ENCODE data around the gene TSPAN2.

TSPAN2 gene
- total RNA-seq, result 7.0 to 10.8 reads per million in 2 donors

DNA sequence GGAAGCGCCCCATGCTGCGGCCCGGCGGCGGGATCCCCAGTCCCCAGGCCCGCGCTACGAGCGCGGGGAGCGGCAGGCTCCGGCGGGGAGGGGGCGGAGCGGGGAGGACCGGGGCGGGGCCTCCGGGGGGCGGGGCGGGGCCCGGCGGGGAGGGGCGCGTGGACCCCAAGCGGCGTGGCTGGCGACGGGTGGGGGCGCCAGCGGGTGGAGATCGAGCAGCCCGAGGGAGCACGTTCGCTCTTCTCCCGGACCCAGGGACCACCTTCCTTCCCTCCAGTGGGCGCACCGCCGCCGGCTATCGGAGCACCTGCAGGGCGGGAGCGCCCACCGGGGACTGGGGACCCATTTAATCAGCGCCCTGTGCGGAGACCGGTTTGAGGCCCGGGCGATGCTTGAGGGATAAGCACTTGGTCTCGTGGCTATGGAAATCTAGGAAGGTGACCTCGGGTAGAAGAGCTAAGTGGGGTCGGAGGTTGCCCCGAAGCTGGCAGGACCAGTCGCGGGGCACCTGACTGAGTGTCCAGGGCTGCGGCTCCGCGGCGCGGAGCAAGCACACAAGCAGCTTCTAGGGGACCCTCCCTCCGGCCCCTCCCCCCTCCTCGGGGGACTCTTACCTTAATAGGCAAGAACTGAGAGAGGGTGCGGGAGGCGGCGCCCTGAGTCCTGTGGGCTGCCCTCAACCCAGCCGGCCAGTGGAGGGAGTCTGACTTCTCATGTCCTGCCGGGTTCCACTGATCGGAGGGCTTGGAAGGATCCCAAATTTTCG lies at the start of gene TSPAN2:
Gene TSPAN2, minus strand, starts transcription at position 84 of the 766 bp plus-strand sequence. Its CDS starts 71 bp downstream, at position 13.
- peak; percentile 65 for DNase-seq

DNA sequence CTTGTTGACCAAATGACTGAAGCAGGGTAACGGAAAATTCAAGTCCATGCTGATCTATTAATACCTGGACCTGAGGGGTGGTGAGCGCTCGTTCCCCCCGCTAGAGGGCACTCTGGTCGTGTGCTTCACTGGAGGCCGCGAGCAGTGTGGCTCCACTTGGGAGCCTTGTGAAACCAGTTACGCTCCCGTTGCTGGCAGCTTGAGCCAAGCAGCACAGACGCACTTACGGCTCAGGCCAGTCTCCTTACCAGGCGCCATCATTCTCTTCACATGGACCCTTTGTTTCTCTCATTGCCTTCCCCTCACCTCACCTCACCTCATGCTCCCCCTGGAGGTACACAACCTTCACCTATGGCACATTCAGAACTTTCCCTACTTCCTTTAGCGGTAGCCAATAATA lies 49.7 kb upstream of the TSPAN2 start:
- peak; percentile 44 for DNase-seq

DNA sequence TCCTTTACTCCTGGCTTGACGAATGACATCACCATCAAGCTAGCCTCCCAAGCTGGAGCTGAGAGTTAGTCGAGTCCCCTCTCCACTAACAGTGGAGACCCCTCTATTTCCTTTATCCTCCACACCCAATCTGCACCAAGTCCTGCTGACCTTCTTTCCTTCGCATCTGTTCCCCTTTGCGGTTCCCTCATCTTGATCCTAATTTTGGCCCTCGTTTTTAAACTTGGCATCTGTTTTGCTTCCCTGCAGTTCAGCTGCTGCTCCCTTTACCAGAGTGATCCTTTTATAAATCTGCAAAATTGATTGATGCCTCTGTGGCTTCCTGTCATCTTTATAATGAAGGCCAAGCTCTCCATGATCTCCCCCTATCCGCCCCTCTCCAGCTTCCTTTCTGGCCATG lies 49.0 kb upstream of the TSPAN2 start:
- DNase-seq, result no peak

DNA sequence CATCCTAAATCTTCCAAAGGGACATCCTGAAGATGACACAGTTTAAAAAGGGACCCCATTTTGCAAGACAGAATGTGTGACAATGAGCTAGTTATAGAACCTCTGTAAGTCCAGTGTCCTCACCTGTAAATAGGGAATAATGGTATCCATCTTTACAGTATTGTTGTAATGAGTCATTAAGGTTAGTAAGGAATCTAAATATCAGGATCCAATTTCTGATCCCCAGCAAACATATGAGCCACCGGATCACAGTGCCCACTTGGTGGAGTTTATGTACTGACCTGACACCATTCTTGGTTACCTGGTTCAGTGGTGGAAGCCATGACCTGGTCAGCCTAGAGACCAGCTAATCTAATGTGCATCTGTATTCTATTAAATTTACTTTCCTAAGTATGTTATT lies 47.9 kb upstream of the TSPAN2 start:
- no peak for DNase-seq

DNA sequence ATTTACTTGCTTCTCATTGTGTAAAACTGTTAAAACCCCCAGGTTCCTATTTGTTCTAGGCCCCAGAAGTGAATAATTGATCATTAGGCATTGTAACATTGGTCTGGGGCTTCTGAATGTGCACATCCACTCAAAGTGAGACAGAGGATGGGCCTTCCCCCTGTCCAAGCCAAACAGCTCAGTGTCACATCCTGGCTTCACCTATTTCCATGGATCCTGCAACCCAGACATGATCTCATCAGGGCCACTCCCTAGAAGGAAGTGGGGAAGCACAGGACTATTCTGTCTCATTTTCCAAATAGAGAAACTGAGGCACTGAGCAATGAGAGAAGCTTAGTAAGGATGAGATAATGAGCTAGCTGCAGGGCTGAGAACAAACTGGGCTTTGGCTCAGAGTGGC lies 47.4 kb upstream of the TSPAN2 start:
- DNase-seq, result no peak

DNA sequence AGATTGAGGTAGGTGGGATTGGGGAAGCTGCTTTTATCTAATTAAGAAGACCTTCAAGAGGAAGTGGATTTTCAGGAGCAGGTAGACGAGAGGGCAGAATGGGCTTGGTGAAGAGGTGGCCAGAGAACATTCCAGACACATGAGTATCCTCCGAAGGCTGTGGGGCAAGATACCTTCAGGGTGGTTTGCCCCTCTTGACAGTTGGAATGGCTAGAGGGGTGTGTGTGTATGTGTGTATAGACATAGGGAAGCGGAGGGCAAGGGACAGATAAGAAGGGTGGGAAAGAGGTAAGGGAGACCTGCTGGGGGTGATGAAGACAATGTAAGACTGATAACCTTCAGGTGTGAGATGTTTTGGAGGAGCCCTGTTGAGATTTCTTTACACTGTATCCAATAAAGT lies 46.8 kb upstream of the TSPAN2 start:
- no peak for DNase-seq

DNA sequence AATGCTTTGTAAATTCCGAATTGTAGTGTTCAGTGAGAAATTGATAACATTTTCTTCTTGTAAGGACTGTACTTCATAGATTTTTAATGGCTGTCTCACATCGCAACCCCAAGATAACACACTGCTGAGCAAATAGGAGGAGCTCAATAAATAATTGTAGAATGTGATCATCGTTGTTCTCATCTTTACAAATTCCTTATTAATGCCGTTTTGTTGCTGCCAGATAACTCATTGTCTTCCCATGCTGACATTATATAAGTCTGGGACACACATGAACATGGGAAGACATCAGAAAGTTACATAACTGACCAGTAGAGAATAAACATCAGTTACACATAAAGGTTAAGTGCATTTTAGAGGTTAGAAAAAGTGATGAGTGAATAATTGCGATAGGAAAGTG lies 46.4 kb upstream of the TSPAN2 start:
- no peak for DNase-seq

DNA sequence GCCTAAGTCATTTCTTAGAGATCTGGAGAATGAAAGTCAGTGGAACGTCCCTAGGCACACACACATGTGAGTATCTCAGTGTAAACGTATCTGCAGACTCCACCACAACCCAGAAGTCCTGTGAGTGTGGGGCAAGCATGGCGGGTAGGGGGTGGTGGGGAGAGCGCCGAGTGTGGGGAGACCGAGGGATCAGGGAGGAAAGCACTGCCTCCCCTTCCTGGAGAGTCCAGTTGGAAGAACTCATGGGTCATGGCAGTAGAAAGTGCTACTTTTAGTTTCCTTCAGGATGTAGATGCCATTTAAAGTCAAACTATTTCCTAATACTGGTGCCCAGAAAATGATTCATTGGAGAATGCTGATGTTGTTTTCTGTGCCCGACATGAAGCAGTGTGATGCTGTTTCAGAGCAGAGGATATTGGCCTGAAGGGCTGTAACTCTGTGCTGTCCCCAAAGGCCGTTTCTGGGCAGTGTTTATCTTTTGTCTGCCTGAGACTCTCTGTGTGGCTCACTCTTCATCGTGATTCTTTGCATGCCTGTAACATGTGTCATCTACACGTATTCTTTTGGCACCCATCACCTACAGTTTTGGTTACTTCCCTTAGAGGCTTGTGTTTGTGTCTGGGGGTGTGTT lies 45.7 kb upstream of the TSPAN2 start:
- no peak for DNase-seq

DNA sequence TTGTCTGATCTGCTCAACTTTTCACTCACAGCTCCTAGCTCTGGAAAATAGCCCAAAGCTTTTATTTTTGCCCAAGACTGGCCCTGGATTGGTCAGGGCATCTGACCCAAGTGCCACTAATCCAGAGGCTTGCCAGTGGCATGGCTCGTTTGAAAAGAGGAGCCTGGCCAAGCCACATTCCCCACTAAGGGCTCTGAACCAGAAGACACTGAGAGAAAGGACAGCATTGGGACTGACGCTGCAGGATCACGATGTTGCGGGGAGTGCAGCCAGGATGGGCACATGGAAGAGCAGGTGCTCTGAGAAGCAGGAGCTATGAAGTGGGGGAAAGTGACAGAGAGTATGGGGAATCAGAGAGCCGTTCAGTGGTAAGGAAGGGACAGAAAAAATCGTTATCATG lies 44.9 kb upstream of the TSPAN2 start:
- DNase-seq, result no peak

DNA sequence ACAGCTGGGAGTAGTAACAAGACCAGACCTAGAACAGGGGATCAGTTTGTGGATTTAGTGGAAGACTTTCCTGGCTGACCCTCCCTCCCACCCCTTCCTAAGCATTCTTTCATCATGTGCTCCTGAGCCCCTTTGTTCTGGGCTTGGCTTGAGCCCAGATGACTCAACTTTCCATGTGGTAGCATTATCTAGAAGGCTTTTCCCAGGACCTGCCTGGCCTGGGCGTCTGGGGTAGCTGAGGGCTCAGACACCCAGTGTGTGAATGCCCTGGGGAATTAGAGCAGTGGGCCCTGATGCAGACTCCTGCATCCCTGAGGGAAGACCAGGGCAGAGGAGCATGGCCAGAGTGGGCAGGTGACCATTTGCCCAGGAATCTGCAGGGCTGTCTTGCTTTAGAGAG lies 44.1 kb upstream of the TSPAN2 start:
- DNase-seq, result no peak

DNA sequence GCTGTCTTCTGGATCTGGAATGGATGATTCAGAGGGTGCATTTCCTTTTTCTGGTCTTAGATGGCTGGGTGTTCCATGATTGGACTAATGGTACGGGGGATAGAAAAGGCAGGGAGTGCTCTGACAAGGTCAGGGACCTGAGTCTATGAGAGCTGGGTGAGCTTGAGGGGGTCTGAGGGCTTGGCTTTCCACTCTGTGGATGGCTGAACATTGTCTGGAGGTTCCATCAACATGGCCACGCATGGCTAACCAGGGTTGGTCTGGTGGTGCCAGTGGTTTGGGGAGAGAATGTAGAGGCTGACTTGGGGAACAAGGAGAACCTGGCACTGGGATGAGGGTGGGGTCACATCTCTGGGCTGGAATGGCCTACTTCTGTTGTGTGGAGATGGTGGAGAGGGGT lies 41.5 kb upstream of the TSPAN2 start:
- no peak for DNase-seq

DNA sequence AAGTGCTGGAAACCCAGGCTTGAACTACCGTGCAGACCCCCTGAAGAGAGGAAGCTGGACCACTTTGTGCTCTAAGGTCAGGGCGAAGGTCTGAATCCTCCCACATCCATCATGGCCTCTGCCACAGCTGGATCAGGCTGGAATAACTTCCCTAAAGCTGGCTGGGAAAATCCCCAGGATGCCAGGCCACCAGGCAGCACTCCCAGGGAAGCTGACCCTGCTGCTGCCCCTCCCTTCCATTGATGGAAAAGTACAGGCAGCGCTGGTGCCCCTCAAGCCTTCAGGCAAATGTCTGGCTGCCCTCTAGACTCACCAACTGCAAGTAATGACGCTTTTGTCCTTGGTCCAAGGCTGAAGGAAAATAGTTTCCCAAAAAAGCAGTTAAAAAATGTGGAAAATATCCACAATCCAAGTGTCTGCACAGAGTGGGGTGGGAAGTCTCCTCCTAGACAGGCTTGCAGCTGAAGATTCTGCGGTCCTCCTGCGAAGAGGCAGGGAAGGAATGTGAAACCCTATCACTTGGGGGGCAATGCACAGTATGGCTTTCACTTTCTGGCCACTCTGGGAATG lies 39.9 kb upstream of the TSPAN2 start:
- DNase-seq, result no peak

DNA sequence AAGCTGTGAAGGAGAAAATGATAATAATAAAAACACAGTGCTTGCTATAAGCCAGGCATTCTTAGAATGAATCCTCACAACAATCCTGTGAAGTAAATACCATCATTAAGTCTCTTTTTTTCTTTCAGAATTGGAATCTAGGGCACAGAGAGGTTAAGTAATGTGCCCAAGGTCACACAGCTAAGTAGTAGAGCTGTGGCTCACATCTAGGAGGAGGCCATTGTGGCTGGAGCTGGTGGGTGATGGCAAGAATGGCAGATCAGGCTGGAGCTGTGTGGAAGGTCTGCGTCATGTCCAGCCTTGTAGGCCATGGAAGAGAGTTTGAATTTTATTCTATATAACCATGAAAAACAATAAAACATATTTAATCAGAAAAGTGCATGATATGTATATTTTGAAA lies 38.2 kb upstream of the TSPAN2 start:
- no peak for DNase-seq

DNA sequence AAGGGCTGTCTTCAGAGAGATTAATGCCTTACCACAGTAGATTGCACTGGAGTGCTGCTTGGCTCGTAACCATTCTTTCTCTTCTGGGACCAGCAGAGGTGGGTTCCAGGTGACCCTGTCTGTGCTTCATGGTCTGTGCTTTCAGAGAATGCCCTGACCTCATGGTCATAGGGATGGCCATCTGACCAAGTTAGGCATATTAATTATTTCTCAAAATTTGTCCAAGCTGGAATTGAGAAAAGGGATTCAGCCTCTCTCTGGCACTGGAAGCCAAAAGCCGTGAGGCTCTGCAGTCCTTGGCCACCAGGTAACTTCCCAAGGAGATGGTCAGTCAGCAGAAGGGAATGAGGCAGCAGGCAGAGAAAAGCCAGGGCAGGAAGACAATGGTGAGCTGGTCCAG lies 37.2 kb upstream of the TSPAN2 start:
- DNase-seq, result no peak

DNA sequence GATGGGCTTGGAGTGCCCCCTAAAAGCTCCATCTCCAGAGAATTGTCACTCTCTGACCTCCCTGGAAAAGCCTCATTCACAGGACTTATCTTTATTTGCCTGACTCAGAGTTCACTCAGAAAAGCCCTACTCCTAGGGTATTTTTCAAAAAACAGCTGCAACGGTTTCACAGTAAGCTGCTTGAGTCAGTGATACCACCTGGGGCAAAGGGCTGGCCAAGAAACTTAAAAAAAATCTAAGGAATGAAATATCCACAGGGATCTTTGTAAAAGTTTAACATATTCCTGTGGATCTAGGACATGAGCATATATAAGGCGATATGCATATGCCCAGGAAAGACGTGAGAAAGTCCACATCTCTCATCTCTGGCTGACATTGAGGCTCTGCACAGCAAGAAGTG lies 33.8 kb upstream of the TSPAN2 start:
- DNase-seq, result no peak

DNA sequence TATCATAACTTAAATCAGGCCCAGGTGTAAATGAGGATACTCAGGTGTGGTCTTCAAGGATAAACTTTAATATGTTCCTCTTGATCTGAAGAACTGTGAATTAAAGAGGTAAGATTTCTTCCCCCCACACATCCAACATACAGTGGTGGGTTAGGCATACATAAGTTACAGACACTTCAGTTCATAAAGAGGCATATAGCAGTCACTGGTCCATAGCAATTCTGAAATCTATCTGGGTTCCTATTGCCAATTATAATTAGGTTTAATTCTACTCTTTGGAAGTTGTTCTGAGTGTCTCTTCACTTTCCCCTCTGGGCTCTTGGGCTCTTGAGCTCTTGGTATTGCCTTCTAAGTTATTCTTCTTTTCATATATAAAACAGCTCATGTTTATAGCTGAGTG lies 32.5 kb upstream of the TSPAN2 start:
- no peak for DNase-seq

DNA sequence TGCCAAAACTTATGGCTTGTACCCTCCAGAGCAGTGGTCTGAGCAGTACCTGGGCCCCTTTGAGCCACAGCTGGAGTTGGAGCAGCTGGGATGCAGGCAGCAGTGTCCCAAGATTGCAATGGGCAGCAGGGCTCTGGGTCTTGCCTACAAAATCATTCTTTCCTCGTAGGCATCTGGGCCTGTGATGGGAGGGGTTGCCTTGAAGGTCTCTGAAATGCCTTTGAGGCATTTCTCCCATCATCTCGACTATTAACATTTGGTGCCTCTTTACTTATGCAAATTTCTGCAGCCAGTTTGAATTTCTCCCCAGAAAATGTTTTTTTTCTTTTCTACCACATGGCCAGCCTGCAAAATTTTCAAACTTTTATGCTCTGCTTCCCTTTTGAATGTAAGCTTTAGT lies 31.0 kb upstream of the TSPAN2 start:
- no peak for DNase-seq

DNA sequence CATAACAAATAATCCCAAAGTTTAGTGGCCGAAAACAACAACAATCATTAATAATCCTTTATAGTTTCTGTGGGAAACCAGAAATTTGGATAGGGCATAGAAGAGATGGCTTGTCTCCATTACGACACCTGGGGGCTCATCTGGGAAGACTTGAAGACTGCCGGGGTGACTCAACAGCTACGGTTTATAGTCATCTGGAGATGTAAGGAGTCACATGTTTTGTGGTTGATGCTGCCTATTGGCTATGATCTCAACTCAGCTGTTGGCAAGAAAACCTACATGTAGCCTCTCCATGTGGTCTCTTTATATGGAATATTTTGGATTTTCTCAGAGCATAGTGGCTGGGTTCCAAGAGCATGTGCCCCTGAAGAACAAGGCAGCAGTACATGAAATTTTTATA lies 29.3 kb upstream of the TSPAN2 start:
- DNase-seq, result no peak

DNA sequence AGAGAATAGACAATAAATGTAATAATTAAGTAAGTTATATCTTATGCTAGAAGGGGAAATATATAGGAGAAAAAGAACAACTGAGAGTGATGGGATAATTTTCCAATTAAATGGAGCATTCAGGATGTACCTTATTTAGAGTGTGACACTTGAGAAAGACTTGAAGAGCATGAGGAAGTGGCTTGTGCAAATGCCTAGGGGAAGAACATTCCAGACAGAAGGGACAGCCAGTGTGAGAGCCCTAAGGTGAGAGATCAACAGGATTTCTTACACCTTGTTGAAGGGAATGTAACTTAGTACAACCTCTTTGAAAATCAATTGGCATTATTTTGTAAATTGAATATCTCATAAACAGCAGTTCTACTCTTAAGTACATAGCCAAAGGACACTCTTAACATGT lies 28.8 kb upstream of the TSPAN2 start:
- no peak for DNase-seq

DNA sequence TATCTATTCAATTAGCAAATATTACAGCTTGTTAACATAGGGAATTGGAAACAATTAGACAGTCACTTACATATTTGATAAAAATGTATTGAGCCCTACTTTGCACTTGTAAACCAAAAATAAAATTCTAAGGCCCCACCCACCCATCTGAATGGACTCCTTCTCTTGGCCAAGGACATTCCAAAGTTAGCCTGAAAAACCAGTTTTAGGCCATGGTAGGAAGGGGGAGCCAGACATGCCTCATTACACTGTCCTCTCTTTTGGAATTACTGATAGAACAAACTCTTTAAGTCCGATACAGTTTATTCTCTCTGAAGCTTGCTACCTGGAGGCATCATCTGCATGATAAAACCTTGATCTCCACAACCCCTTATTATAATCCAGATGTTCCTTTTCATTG lies 28.0 kb upstream of the TSPAN2 start:
- no peak for DNase-seq

DNA sequence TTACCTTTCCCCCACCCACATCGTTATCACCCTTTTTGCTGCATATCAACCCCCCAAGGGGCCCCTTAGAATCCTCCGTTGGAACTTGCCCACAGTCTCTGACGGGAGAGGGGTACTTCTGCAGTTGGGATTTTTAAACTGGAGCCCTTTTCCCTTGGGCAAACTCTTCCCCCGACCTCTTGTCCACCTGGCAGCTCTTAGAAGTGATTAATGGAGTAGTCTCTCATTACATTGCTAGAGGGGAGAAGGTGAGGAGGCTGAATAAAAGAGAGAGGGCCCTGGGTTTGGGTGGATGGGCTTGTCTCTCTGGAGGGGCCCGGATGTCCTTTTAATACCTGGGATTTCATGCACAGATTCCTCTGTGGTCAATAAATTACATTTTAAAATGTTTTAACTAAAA lies 27.2 kb upstream of the TSPAN2 start:
- DNase-seq, result no peak

DNA sequence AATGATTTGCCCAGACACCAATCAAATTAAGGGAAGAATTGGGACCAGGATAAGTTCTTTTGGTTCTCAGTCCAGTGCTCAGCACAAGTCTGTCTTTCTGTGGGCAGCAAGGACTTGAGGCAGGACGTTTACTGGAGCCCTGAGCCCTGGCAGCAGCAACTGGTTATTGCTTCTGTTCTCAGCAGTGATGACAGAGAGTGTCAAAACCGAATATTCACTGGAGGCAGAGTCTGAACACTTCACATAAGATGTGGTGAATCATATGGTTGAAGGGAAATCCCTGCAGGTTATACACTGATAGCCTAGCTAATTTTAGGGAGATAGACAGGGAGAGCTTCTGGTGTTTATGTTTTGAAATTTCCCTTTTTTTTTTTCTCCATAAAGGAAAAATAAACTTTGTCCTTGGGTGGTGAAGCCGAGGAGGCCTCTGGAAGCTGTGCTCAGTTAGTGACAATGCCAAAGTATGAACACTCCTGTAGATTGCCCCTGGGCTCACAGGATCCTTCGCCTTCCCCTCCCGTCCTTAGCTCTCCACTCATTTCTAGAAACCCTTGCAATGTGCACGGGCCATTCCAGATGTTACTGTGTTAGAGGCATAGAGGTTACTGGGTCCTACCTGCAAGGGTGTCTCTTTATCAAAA lies 26.3 kb upstream of the TSPAN2 start:
- no peak for DNase-seq

DNA sequence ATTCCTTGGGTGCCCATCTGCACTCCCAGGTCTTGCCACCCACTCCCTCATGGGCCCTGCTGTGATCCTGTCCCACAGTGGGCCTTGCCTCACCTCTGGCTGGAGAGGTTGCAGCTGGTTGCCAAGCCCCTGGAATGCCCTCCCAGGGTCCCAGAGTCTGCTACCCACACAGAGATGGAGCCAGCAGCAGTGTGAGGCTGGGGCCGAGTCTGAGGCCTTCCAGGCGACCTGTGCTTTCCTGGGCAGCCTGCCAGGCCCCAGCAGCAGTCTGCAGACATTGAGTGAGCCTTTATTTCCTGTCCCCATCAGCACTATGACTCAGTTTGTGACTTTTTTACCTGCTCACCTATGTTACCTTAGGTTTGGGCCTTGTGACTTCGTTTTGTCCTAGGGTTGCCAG lies 25.0 kb upstream of the TSPAN2 start:
- DNase-seq, result no peak

DNA sequence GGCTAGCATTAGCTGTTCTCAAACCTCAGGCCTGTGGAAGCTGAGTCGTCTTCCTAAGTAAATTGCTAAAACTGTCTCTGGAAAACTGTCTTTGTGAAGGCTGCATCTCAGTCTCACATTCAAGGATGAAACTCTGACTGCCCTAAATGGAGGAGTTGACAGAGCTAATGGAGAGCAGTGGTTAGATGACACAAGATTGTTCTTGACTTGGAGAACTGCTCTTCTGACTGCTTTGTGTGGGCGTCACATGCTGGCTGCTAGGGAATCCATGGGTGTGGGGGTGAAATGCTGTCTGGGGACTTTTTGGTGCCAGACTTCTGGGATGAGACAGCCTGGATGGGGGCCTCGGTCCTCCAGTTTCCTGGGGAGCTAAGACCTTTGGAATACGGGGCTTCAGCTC lies 24.5 kb upstream of the TSPAN2 start:
- no peak for DNase-seq

All from T-helper 9 cell (primary cell).